OCI-LY3 (cell line): ENCODE results near the gene TET2.

ENCODE experiments used
- CTCF ChIP-seq: fragments of 200-600, 300-600 bp; sonication (generic); IDR thresholded peaks from 2 replicates; pipeline ENCODE4 v1.5.1; 2014; ENCODE audit warnings: antibody characterized with exemption, low read length, low read depth
- EZH2phosphoT487 ChIP-seq: fragments of 200-600 bp; shearing (Covaris generic); IDR thresholded peaks from 2 replicates; pipeline ENCODE4 v1.6.1; 2018; ENCODE audit warnings: antibody characterized with exemption, mixed run types, low read depth

- TF ChIP-seq CTCF (no peak), EZH2phosphoT487 (no peak)
Measured at GRCh38 chr4:105192910-105193309, 46.2 kb downstream of the TET2 start.
